Measurements from ENCODE around the gene HAAO.

- TF ChIP-seq ZNF114 (CRISPR knock-in tag; IDR thresholded peaks at IDR 0.05) (no peak), EZH2phosphoT487 (IDR thresholded peaks at IDR 0.05; ENCODE audit: unreplicated experiment) (no peak), CREB1 (CRISPR knock-in tag; IDR thresholded peaks at IDR 0.05; ENCODE audit: low read depth) (no peak), POLR2AphosphoS5 (IDR thresholded peaks at IDR 0.05; ENCODE audit: low read depth) (no peak), EZH2 (IDR thresholded peaks at IDR 0.05; ENCODE audit: low read depth, unreplicated experiment) (no peak), ZNF331 (CRISPR knock-in tag; IDR thresholded peaks at IDR 0.05; ENCODE audit: low read depth) (no peak), JUNB (IDR thresholded peaks at IDR 0.05; ENCODE audit: unreplicated experiment) (no peak), REST (IDR thresholded peaks at IDR 0.05; ENCODE audit: unreplicated experiment) (no peak)
- TF ChIP-seq, protein P1, sequence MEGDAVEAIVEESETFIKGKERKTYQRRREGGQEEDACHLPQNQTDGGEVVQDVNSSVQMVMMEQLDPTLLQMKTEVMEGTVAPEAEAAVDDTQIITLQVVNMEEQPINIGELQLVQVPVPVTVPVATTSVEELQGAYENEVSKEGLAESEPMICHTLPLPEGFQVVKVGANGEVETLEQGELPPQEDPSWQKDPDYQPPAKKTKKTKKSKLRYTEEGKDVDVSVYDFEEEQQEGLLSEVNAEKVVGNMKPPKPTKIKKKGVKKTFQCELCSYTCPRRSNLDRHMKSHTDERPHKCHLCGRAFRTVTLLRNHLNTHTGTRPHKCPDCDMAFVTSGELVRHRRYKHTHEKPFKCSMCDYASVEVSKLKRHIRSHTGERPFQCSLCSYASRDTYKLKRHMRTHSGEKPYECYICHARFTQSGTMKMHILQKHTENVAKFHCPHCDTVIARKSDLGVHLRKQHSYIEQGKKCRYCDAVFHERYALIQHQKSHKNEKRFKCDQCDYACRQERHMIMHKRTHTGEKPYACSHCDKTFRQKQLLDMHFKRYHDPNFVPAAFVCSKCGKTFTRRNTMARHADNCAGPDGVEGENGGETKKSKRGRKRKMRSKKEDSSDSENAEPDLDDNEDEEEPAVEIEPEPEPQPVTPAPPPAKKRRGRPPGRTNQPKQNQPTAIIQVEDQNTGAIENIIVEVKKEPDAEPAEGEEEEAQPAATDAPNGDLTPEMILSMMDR (conservative IDR thresholded peaks at IDR 0.05; ENCODE audit: low read depth in 2 of 2): no peak
- TF ChIP-seq, protein P2, sequence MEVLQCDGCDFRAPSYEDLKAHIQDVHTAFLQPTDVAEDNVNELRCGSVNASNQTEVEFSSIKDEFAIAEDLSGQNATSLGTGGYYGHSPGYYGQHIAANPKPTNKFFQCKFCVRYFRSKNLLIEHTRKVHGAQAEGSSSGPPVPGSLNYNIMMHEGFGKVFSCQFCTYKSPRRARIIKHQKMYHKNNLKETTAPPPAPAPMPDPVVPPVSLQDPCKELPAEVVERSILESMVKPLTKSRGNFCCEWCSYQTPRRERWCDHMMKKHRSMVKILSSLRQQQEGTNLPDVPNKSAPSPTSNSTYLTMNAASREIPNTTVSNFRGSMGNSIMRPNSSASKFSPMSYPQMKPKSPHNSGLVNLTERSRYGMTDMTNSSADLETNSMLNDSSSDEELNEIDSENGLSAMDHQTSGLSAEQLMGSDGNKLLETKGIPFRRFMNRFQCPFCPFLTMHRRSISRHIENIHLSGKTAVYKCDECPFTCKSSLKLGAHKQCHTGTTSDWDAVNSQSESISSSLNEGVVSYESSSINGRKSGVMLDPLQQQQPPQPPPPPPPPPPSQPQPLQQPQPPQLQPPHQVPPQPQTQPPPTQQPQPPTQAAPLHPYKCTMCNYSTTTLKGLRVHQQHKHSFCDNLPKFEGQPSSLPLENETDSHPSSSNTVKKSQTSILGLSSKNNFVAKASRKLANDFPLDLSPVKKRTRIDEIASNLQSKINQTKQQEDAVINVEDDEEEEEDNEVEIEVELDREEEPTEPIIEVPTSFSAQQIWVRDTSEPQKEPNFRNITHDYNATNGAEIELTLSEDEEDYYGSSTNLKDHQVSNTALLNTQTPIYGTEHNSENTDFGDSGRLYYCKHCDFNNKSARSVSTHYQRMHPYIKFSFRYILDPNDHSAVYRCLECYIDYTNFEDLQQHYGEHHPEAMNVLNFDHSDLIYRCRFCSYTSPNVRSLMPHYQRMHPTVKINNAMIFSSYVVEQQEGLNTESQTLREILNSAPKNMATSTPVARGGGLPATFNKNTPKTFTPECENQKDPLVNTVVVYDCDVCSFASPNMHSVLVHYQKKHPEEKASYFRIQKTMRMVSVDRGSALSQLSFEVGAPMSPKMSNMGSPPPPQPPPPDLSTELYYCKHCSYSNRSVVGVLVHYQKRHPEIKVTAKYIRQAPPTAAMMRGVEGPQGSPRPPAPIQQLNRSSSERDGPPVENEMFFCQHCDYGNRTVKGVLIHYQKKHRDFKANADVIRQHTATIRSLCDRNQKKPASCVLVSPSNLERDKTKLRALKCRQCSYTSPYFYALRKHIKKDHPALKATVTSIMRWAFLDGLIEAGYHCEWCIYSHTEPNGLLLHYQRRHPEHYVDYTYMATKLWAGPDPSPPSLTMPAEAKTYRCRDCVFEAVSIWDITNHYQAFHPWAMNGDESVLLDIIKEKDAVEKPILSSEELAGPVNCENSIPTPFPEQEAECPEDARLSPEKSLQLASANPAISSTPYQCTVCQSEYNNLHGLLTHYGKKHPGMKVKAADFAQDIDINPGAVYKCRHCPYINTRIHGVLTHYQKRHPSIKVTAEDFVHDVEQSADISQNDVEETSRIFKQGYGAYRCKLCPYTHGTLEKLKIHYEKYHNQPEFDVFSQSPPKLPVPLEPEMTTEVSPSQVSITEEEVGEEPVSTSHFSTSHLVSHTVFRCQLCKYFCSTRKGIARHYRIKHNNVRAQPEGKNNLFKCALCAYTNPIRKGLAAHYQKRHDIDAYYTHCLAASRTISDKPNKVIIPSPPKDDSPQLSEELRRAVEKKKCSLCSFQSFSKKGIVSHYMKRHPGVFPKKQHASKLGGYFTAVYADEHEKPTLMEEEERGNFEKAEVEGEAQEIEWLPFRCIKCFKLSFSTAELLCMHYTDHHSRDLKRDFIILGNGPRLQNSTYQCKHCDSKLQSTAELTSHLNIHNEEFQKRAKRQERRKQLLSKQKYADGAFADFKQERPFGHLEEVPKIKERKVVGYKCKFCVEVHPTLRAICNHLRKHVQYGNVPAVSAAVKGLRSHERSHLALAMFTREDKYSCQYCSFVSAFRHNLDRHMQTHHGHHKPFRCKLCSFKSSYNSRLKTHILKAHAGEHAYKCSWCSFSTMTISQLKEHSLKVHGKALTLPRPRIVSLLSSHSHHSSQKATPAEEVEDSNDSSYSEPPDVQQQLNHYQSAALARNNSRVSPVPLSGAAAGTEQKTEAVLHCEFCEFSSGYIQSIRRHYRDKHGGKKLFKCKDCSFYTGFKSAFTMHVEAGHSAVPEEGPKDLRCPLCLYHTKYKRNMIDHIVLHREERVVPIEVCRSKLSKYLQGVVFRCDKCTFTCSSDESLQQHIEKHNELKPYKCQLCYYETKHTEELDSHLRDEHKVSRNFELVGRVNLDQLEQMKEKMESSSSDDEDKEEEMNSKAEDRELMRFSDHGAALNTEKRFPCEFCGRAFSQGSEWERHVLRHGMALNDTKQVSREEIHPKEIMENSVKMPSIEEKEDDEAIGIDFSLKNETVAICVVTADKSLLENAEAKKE (CRISPR knock-in tag; IDR thresholded peaks at IDR 0.05): no peak
Measured at GRCh38 chr2:42793334-42794270, 1.2 kb upstream of the HAAO start.
